Stimulated activated CD4-positive, alpha-beta T cell treated with anti-CD3 and anti-CD28 coated beads, Interleukin-1b, Interleukin-23, amount 100 ng/mL, for 4 hours (primary cell): ENCODE measurements around the gene FAT2.

ENCODE experiments used
- DNase-seq, 2 donors: peaks; one replicate each; pipeline ENCODE4 v3.0.0-alpha.2; 2020; ENCODE audit warnings: low read depth in 2 of 2

The FAT2 gene

GRCh38 chr5:151555760-151556576, 35.2 kb downstream of the FAT2 start:
- DNase-seq, result no peak

- DNase-seq, result no peak
These were observed 37.4 kb downstream of the FAT2 start for GRCh38 chr5:151553695-151554094.

GRCh38 chr5:151553130-151553670, 37.9 kb downstream of the FAT2 start:
- no peak for DNase-seq

- no peak for DNase-seq
These were observed 39.1 kb downstream of the FAT2 start for GRCh38 chr5:151551985-151552384.

- no peak for DNase-seq
These were observed 41.0 kb downstream of the FAT2 start for GRCh38 chr5:151550146-151550545.

- DNase-seq, result no peak
These were observed 41.4 kb downstream of the FAT2 start for GRCh38 chr5:151549713-151550112.

- no peak for DNase-seq
These were observed 43.8 kb downstream of the FAT2 start for GRCh38 chr5:151547364-151547763.

- DNase-seq, result no peak
These were observed 49.6 kb downstream of the FAT2 start for GRCh38 chr5:151541571-151541970.
